BE2C (cell line): ENCODE measurements around the gene CDKL2.

ENCODE experiments used
- DNase-seq: peaks from one replicate; pipeline ENCODE4 v3.0.0-alpha.2; 2020
- H3K27me3 ChIP-seq: fragments of 250-450 bp; sonication (Bioruptor Pico); 2 replicates; pipeline ENCODE4 v1.5.1; 2020; ENCODE audit warnings: mild to moderate bottlenecking
- H3K36me3 ChIP-seq: fragments of 250-450 bp; sonication (Bioruptor Pico); 2 replicates; pipeline ENCODE4 v1.5.1; 2020; ENCODE audit warnings: mild to moderate bottlenecking
- H3K4me1 ChIP-seq: fragments of 250-450 bp; sonication (Bioruptor Pico); 2 replicates; pipeline ENCODE4 v1.5.1; 2020
- H3K4me3 ChIP-seq: 2 replicates; pipeline ENCODE4 v1.5.1; 2011; ENCODE audit warnings: low read depth, low read length
- H3K9me3 ChIP-seq: fragments of 250-450 bp; sonication (Bioruptor Pico); 2 replicates; pipeline ENCODE4 v1.5.1; 2020
- CTCF ChIP-seq: IDR thresholded peaks from 2 replicates; pipeline ENCODE4 v1.5.1; 2012; ENCODE audit warnings: mild to moderate bottlenecking, low read depth, low read length

CDKL2 gene

GRCh38 chr4:75653845-75654503, 23.6 kb upstream of the CDKL2 start:
- no peak for DNase-seq
- H3K36me3 ChIP-seq = peaks cover 70% of the 10 kb centered on the region
- peak; percentile 76 for TF ChIP-seq CTCF

GRCh38 chr4:75644095-75644494, 13.8 kb upstream of the CDKL2 start:
- no peak overlapping the region for H3K4me3 ChIP-seq
- H3K9me3 ChIP-seq = no peaks in the 10 kb centered on the region
- DNase-seq = no peak
- H3K27me3 ChIP-seq = no peaks in the 10 kb centered on the region
- TF ChIP-seq CTCF = no peak
- H3K4me1 ChIP-seq = no peaks in the 10 kb centered on the region
- H3K36me3 ChIP-seq = peaks cover 68% of the 10 kb centered on the region

More at GRCh38 chr4:75653845-75654503, 23.6 kb upstream of the CDKL2 start:
- H3K27me3 ChIP-seq = no peaks in the 10 kb centered on the region
- no peak overlapping the region for H3K4me3 ChIP-seq
- H3K4me1 ChIP-seq = no peaks in the 10 kb centered on the region
- H3K9me3 ChIP-seq = no peaks in the 10 kb centered on the region

- no peak for DNase-seq
- no peaks in the 10 kb centered on the region for H3K9me3 ChIP-seq
- H3K27me3 ChIP-seq = no peaks in the 10 kb centered on the region
- no peak overlapping the region for H3K4me3 ChIP-seq
- TF ChIP-seq CTCF = no peak
- H3K36me3 ChIP-seq = peaks cover 67% of the 10 kb centered on the region
- no peaks in the 10 kb centered on the region for H3K4me1 ChIP-seq
Measured at GRCh38 chr4:75643651-75644050, 13.3 kb upstream of the CDKL2 start.

- H3K36me3 ChIP-seq = peaks cover 27% of the 10 kb centered on the region
- H3K9me3 ChIP-seq = no peaks in the 10 kb centered on the region
- no peaks in the 10 kb centered on the region for H3K4me1 ChIP-seq
- H3K4me3 ChIP-seq = no peak overlapping the region
- TF ChIP-seq CTCF = no peak
- no peaks in the 10 kb centered on the region for H3K27me3 ChIP-seq
- no peak for DNase-seq
Measured at GRCh38 chr4:75639124-75639695, 8.9 kb upstream of the CDKL2 start.

GRCh38 chr4:75637827-75638226, 7.5 kb upstream of the CDKL2 start:
- H3K27me3 ChIP-seq = no peaks in the 10 kb centered on the region
- DNase-seq = no peak
- H3K36me3 ChIP-seq = peaks cover 18% of the 10 kb centered on the region
- no peaks in the 10 kb centered on the region for H3K9me3 ChIP-seq
- TF ChIP-seq CTCF = no peak
- H3K4me1 ChIP-seq = no peaks in the 10 kb centered on the region
- H3K4me3 ChIP-seq = no peak overlapping the region

GRCh38 chr4:75637176-75637575, 6.8 kb upstream of the CDKL2 start:
- H3K27me3 ChIP-seq = no peaks in the 10 kb centered on the region
- no peak for DNase-seq
- no peak for TF ChIP-seq CTCF

More at GRCh38 chr4:75637176-75637575, 6.8 kb upstream of the CDKL2 start:
- peaks cover 15% of the 10 kb centered on the region for H3K36me3 ChIP-seq
- H3K4me3 ChIP-seq = no peak overlapping the region
- no peaks in the 10 kb centered on the region for H3K4me1 ChIP-seq
- no peaks in the 10 kb centered on the region for H3K9me3 ChIP-seq
